ENCODE data around the gene CAMTA1. TPM values are rescaled to one million over a fixed set of nuclear protein-coding genes. Genes with fewer than 3 reads are reported as not detected.

Gene CAMTA1
- total RNA-seq, 1 experiment from 2014 or later: 82.2 TPM

- CTCF ChIA-PET: no interaction called here
- no peak overlapping the region for H3K27ac ChIP-seq (ENCODE audit: low read length)
Observed at GRCh38 chr1:6794164-6794563, 8.9 kb downstream of the CAMTA1 start.

GRCh38 chr1:6795203-6795602 lies 9.9 kb downstream of the CAMTA1 start:
- no peak for ATAC-seq
- TF ChIP-seq SIN3A (IDR thresholded peaks at IDR 0.05; ENCODE audit: borderline replicate concordance, insufficient read depth, low read depth, low read length) (no peak), REST (IDR thresholded peaks at IDR 0.05; ENCODE audit: insufficient read depth in 1 of 2, low read depth in 2 of 2, low read length in 1 of 2) (no peak), TCF7L2 (IDR thresholded peaks at IDR 0.05; ENCODE audit: low read depth, low read length) (no peak), CTCF (IDR thresholded peaks at IDR 0.05) (no peak), POLR2AphosphoS5 (IDR thresholded peaks at IDR 0.05; ENCODE audit: low read depth, low read length) (no peak)
- ChIA-PET POLR2A (interaction anchor here (0.7 kb wide), 1 partner anchor 16 kb away, joined by 5 read pairs; no protein-coding TSS in a partner anchor), CTCF (interaction anchor here (0.6 to 1.3 kb wide), 2 partner anchors 275 to 409 kb away, joined by 3 read pairs; no protein-coding TSS in a partner anchor)
- H3K4me1 ChIP-seq (ENCODE audit: control insufficient read depth, insufficient read depth, low read length): 0 out of 2 replicates have a peak, but pooled peaks cover 3% of the 10 kb centered on the region
- intact Hi-C loops (cut with micrococcal nuclease; ENCODE audit: unreplicated experiment): no loop called here
- no TSS peak for BruUV-seq (replicated peaks)
- H3K4me3 ChIP-seq (ENCODE audit: low read depth in 2 of 2, low read length in 2 of 2): no peak overlapping the region
- no peak for DNase-seq (ENCODE audit: low read depth, low spot score)
- in situ Hi-C loops (cut with HindIII; ENCODE audit: low pct_unique_long_range_greater_than_20kb, low sequenced_read_pairs): no loop called here
- H3K27ac ChIP-seq (ENCODE audit: low read length): no peak overlapping the region
- H3K9me3 ChIP-seq (ENCODE audit: control insufficient read depth, insufficient read depth, low read depth, low read length): no peaks in the 10 kb centered on the region
- no peaks in the 10 kb centered on the region for H3K36me3 ChIP-seq (ENCODE audit: control insufficient read depth, insufficient read depth, low read length)
- no peaks in the 10 kb centered on the region for H3K27me3 ChIP-seq (ENCODE audit: control insufficient read depth, insufficient read depth, low read length)

More at GRCh38 chr1:6794164-6794563, 8.9 kb downstream of the CAMTA1 start:
- Histone ChIP-seq H3K36me3 (ENCODE audit: control insufficient read depth, insufficient read depth, low read length) (no peaks in the 10 kb centered on the region), H3K4me3 (ENCODE audit: low read depth in 2 of 2, low read length in 2 of 2) (no peak overlapping the region), H3K4me1 (ENCODE audit: control insufficient read depth, insufficient read depth, low read length) (0 out of 2 replicates have a peak, but pooled peaks cover 3% of the 10 kb centered on the region), H3K27me3 (ENCODE audit: control insufficient read depth, insufficient read depth, low read length) (no peaks in the 10 kb centered on the region), H3K9me3 (ENCODE audit: control insufficient read depth, insufficient read depth, low read depth, low read length) (no peaks in the 10 kb centered on the region)
- POLR2A ChIA-PET: no interaction called here
- no peak; the same call in 1 of the 2 replicates for TF ChIP-seq CTCF (IDR thresholded peaks at IDR 0.05)
- TF ChIP-seq SIN3A (IDR thresholded peaks at IDR 0.05; ENCODE audit: borderline replicate concordance, insufficient read depth, low read depth, low read length): no peak
- BruUV-seq (replicated peaks): no TSS peak
- in situ Hi-C loops (cut with HindIII; ENCODE audit: low pct_unique_long_range_greater_than_20kb, low sequenced_read_pairs) (no loop called here), intact Hi-C loops (cut with micrococcal nuclease; ENCODE audit: unreplicated experiment) (loop anchor here (5.0 kb wide), 3 partner anchors 98 to 423 kb away; no protein-coding TSS in a partner anchor)
- ATAC-seq (no peak), DNase-seq (ENCODE audit: low read depth, low spot score) (no peak)
